ENCODE data around the gene RUNX2.

Gene RUNX2

DNA sequence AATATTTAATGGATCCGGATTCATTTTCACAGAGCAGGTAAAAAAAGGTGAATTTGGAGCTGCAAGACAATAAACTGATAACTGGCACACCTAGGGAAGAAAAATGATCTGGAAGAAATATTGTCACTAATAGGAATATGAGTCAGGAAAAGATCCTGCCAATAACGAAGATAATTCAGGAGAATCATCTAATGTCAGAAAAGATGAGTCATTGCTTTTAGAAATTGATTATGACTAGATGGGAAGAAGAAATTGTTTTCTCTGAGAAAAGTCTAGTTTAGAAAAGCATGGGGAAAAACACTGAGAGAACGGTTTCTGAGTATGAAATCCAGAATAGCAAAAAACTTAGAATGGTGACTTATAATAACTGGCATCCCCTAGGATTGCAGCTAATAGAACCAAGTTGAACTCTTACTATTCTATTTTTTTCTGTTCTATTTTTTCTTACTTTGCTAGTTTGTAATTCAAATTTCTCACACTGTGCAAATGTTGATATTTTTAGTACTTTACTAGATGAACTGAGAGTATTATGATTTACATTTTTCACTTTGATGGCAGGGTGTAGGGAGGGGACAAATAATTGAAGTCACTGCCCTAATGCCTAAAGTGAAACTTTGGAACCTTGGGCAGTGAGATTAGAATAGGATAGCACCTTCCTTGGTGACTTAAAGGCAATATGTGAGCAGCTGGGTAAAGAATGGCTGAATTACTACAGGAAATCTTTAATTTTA lies 87.8 kb downstream of the RUNX2 start:
- no peak for DNase-seq

DNA sequence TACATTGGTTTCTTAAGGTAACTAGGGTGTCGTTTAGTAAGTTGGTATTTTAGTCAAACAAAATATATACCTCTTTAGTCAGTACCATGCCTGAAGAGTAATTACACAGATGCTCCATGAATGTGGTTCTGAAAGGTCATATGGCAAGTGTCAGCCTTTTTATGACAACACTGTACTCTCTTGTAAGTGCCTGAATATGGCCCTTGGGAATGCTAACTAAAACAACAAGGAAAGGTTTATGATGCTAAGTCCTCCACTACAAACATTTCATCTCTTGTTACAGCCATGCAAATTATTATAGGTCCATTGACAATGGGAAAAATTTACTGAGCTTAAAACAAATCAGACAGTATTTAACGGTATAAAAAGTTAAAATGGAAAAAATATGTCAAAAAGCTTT lies 88.6 kb downstream of the RUNX2 start:
- no peak for DNase-seq

- no peak for DNase-seq
These were observed 89.3 kb downstream of the RUNX2 start for GRCh38 chr6:45417436-45417835.

DNA sequence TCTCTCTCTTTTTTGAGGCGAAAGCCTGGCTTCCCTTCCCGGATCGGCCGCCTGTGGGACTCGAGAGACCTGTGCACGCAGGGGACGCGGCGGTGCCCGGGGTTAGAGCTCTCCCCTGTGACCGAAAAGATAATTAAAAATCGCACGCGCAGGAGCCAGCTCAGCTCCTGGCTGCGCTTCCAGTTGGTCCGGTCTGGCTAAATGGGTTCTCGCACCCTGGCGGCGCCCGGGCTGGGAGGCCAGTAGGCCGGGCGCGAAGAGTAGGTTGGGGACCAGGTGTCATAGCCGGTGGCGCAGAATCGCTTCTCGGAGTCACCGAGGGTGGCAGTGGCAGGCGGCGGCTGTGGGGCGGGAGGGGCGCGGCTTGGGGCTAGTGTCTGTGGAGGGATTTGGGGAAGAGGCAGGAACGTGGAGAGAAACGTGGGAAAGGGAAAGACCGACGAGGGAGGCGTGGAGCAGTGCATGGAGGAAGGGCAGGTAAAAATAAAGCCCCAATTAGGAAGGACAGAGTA lies 91.5 kb downstream of the RUNX2 start:
- DNase-seq, result peak; percentile 41

- peak; percentile 64 for DNase-seq
These were observed 92.2 kb downstream of the RUNX2 start for GRCh38 chr6:45420083-45420908.

DNA sequence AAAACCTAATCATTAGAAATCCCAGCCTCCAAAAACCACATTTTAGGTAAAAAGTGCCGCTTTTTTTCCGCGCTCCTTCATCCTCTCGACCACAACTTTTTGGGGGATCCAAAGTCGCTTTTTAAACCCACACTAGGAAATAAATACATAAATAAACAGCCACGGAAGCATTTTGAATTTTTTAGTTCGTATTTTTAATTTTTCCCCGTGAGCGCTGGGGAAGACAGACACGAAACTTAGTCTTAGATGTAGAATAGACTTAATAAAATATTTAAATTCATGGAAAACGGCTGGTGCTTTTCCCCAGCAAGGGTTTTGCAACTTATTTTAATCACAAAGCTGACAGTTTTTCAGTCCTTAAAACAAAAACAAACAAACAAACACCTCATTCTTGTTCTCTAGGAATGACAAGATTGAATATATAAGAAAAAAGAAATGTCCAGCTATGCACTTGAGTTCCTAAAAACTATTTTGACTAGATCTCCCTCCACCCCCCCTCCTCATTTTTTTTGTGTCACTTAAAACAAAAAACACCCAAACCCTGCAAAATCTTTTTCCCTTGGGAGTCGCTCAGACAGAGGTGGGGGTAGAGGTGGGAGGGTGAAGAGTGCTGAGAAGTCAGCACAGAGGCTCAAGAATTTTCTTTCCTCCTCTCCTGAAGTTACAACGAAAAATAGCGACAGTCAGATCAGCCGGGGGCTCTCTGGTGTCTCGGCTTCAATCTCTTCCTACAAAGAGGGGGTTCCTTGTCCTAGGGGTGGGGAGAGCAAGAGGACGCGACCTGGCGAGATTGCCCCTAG lies 93.0 kb downstream of the RUNX2 start:
- DNase-seq, result no peak

DNA sequence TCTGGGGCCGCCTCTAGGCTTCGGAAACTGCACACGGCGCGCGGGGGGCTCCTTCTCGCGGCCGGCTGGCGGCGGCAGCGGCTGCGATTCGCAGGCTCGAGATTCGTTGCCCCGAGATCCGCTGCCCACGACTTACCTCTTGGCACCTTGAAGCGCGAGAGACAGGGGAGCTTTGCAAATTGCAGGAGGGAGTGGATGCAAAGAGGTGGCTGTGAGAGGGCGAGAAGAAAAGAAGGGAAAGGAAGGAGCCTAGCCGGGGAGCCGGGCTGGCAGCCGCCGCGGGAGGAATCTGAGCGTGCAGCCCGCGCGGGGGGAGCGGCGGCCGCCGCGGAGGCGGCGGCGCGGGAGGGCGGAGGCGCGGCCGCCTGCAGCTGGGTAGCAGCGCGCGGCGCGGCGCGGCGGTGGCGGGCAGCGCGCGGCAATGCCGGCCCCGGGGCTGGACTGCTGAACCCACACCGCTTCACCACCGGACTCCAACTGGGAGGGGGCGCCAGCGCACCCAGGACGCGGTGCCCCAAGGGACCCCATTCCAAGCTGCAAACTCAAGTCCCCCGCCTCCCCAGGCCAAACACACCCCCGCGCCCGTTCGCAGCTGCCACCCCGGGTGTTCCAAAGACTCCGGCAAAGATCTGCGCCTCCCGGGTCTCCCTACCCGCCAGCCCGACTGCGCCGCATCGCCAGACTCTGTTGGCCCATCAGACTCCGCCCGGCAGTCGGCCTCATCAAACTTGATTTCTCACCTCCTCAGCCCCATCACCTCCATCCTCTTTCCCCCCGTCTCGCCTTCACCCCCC lies 93.8 kb downstream of the RUNX2 start:
- peak; percentile 49 for DNase-seq

- DNase-seq, result peak; percentile 28
These were observed 94.5 kb downstream of the RUNX2 start for GRCh38 chr6:45422503-45423110.

GRCh38 chr6:45423111-45423823 lies 95.1 kb downstream of the RUNX2 start:
- DNase-seq, result peak; percentile 5

DNA sequence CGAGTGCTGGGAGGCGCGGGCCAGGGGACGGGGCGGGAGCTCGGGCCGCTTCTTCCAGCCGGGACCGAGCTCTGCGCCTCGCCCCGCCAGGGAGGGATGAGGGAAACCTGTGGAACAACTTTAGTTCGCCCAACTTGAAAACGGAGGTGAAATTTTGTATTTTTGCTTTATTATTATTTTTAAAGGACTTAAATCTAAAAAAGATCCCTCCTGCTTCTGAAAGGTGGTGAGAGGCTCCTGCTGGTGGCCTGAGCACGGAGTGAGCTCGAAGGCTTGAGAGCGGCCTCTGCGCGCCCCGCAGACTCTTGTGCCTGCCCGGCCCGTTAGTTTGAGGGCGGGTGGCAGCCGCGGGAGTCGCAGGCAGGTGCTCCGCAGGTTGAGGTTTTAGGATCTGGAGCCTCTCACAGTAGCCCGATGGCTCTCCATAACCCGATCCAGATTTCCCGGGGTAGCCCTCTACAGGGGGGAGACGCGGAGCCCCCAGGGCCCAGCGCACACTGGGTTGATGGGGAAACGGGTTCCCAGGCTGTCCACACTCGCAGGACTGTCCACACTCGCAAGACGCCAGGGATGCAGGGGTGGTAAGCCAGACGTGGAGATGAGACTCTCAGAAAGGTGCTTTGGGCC lies 95.8 kb downstream of the RUNX2 start:
- DNase-seq, result no peak

GRCh38 chr6:45424451-45424861 lies 96.3 kb downstream of the RUNX2 start:
- no peak for DNase-seq

GRCh38 chr6:45426251-45426650 lies 98.1 kb downstream of the RUNX2 start:
- DNase-seq, result no peak

DNA sequence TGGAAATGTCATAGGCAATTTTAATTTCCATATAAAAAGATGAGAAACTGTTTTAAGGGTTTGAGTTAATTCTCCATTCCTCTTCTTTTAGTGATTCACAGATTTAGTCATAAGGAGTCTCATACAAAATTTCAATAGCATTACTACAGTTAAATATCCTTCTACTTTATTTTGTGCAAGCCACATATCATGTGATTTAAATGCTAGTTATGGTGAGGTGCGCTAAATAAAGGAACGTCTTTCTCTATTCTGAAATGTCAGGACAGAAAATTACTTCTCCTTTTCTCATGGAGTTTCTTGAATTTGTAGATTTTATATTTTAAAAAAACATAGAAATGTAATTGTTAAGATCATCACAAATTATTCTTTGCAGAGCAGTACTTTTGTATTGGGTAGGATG lies 99.6 kb downstream of the RUNX2 start:
- DNase-seq, result no peak

GRCh38 chr6:45428727-45429126 lies 100.6 kb downstream of the RUNX2 start:
- no peak for DNase-seq

DNA sequence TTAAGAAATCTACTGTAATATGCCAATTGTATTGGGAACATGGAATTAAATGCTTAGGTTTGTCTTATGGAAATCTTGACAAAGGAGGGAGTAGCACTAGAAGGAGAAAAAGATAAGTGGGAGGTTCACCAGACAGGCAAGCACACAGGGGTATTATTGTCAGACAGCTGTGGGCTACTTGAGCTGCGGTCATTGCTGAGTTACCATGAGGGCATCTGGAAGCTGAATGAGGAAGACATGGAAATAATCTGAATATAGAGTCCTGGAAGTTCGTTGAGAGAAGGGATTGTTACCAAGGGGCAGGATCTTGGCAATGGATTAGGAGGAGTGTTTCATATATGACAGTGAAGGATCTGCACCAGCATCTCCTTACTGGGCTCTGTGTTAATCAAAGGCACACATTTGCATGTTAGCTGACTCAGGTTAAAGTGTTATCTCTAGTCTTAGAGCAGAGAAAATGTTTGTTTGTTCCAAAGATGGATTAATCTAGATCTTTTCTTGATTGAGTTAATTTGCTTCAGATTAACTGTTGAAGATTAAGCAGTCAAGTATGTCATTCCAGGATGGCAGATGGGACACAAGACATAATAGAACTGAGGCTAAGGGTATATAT lies 102.6 kb downstream of the RUNX2 start:
- DNase-seq, result no peak

GRCh38 chr6:45431317-45432065 lies 103.4 kb downstream of the RUNX2 start:
- DNase-seq, result no peak

GRCh38 chr6:45432977-45433376 lies 104.8 kb downstream of the RUNX2 start:
- DNase-seq, result no peak

DNA sequence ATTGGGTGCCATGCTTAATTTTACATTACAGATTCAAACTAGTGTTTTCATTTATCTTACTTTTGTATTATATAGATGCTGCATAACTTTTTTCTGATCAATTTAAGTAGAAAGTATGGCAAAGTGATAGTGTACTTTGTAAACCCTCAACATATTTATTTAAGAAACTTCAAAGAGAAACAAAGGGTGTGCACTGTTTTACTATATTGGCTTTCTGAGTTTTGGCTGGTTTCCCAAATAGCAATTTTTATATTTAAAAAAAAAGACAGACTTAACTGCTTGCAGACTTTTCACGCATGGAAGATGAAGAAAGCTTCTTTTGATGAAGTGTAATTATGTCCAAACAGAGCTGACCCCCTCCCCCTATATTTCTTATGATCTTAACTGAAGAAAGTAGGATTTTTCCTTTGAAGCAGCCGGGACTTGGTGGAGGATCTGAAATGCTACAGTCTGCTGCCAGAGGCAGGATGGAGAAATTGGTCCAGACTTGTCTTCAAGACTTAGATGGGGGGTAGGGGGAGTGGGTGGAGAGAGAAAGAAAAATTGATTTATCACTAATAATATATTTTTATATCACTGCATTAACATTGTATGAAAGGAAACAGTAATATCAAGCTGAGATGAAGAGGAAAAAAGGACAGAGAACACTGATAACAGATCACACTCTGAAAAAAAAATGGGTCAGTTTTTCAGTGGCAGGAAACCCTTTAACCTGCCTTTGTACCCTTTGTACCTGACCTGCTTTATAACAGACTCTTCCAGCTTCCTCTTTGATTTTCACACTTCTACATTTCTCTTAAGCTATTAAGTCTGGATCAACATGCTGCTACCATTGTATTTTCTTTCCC lies 105.6 kb downstream of the RUNX2 start:
- no peak for DNase-seq

GRCh38 chr6:45434381-45434700 lies 106.2 kb downstream of the RUNX2 start:
- DNase-seq, result no peak
